T follicular helper cell (primary cell): ENCODE measurements around the gene CRACDL.
"Not testable (repeated sequence)": the region's sequence is repeated elsewhere in the genome, so short reads cannot be mapped to it uniquely, and the experiment has no call there.

ENCODE experiments used
- DNase-seq: peaks from one replicate; pipeline ENCODE4 v3.0.0-alpha.2; 2020; ENCODE audit warnings: low read depth

The CRACDL gene

DNA sequence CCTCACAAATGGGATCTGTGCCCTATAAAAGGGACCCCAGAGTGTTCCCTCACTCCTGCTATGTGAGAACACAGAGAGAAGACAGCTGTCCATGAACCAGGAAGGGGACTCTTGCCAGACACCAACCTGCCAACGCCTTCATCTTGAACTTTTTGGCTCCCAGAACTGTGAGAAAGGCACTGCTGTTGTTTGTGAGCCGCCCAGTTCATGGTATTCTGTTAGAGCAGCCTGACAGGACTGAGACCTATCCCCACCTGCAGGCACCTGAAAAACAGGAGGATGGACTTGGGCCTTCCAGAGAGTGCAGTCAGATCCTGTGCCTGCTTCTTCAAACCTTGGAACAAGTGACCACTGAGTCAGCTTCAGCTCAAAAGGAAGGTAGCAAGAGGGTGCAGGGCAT lies 51.4 kb downstream of the CRACDL start:
- no peak for DNase-seq

DNA sequence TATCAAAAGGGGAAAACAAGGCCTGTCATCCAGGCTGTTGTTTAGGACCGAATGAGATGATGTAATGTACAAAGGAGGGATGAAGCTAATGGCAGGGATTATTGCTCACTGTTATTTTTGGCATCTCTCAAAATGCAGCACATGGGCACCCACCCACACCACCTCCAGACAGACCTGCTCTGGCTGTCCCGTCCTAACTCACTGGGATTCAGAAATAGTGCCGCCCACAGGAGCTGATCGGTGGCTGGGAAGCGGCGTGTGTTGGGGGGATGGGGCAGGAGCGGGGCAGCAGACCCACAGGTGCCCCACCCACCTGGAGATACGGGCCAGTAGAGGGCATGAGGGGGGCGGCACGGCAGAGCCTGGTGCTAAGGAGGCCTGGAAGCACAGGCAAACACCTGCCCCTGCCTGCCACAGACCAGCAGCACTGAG lies 52.2 kb downstream of the CRACDL start:
- no peak for DNase-seq

DNA sequence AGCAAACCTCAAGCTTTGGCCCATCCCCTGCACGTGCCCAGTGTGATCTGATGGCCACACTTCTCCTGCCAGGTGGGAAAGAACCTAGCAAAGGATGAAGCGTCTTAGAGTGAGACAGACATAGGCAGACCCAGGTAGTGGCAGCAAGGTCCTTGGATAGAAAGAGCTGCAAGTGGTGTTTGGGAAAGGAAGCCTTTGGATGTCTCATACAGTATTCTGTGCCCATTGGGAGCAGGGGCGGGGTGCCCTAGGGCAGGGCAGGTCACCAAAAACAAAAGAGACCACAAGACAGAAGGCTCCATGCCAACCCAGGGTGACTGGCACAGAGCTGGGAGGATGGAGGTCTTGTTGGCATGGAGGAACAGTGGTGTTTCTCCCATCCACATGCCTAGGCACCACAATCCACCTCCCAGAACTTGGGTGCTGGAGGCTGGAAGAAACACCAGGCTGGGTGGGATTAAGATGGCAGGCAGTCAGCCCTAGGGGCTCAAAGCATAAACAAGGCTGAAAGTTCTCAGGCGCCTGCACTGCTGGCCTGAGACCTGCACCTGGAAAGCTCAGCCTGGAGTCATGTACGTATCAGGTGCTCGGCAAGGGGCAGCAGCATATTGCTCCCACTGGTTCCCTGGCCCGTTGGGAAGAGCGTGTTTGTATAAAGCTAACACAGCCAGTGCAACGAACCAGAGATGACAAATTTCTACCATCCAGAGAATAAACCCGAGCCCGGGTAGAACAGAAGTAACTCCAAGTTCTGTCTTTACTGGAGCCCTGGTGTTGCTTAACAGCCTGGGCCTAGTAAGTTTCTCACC lies 52.9 kb downstream of the CRACDL start:
- no peak for DNase-seq

- no peak for DNase-seq
Observed at GRCh38 chr2:98882368-98882767, 53.7 kb downstream of the CRACDL start.

GRCh38 chr2:98881153-98881650 lies 54.8 kb downstream of the CRACDL start:
- no peak for DNase-seq

DNA sequence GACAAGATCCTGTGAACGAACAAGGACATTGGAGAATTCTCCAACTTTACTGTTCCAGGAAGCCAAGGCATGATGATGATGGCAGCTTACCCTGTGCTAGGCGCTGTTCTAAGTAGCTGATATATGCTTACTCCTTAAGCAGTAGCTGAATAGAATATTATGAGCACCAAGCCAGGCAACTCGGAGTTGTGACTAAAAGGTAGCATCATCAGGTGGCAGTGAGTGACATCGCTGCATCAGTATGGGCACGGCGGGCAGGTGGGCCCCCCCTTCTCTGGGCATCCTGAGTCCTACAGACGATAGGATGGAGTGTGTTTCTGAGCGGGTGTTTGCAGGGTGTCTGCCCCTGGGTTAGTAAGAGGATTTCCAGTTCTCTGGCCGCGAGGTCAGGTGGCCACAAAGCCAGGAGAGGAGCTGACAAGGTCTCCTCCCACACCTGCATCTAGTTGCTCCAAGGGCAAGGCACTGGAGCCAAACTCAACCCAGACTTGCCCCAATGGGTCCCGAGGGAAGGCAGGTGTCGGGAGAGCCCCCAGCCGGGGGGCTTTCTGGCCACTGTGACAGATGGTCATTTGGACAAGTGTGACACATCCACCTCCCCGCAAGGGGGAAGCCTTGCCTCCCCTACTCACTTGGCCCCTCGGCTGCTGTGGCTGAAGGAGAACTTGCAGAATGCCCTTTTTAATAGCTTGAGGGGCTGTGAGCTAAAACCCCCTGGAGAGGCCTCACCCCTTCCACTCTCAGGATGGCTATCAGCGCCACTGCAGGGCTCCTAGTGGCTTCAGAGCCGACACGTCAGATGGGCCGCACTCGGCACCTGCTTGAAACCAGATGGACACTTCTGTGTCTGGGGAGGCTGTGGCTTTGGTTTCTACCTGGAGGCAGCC lies 55.5 kb downstream of the CRACDL start:
- DNase-seq, result no peak

- not testable (repeated sequence) for DNase-seq
Observed at GRCh38 chr2:98877658-98878057, 58.4 kb downstream of the CRACDL start.

DNA sequence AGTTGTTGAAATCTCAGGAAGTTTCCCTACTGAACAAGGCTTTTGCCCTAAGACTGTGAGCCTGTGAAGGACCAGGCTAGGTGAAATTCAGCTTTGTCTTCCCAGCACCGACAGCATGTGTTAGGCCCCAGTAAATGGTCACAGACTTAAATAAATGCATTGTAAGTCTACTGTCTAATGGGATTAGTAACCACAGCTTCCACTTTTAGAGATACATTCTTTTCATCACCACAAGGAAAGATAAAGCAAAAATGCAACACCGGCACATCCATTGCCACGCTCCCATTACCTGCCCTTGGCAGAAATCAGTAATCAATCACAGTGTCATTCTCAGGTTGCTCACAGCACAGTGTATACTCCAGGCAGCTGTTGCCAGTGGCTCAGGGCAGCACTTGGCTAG lies 59.3 kb downstream of the CRACDL start:
- no peak for DNase-seq

DNA sequence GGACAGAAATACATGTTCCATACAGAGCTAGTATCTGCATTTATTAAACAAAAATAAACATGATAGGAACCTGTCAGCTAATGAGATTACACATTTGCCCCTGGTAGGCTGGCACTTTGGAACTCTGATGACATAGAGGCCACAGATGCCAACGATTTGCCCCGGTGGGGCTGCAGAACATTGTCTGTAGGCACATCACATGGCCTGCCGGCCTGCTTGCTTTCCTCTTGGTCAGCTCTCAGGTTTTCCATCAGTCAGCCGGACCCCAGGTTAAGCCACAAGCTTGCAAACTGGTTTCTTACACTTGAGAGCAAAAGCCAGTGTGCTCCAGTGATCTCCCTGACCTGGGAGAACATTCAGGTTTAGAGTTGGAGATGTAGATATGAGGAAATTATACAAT lies 60.3 kb downstream of the CRACDL start:
- DNase-seq, result no peak

DNA sequence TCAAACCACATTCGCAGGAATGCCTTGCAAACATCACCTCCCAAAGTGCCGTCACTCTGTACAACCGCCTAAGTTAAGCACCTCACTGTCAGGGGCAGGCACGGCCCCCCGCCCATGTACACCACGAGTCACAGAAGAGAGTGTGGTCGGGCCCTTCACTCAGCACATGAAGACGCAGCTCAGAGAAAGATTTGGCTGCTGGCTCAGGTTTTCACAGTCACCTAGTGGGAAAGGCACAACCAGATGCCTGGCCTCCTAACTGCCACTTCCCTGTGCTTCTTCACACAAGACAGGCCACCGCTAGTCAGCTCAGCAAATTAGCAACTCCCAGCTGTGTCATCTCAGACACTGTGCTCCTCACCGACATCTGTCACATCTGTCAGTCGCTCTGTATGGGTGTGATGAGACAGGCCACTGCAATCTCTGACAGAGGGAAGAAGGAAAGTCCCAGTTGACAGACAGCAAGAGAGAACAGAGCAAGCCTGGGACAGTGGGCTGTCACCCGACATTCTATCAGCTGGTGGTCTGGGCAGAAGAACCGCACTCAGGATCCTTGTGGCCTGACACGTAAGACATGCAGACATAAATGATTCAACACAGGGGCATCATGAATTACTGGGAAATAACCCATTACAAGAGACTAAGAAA lies 60.8 kb downstream of the CRACDL start:
- DNase-seq, result no peak

GRCh38 chr2:98874186-98874689 lies 61.8 kb downstream of the CRACDL start:
- DNase-seq, result no peak

DNA sequence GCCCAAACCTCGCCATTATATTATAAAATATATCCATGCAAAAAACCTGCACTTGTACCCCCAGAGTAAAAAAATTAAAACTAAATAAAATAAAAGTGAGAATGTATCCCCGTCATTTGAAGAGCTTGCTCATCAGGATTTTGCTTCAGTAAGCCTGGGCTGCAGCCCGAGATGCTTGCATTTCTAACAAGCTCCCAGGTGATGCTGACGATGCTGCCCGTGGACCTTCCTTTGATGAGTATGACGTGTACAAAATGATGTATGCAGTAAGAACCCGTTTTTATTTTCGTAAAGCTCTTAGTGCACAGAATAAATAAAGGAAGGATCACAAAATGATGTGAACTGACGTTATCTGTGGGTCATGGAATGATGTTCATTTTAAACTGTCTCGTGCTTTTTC lies 63.5 kb downstream of the CRACDL start:
- no peak for DNase-seq

- no peak for DNase-seq
Observed at GRCh38 chr2:98871506-98871905, 64.5 kb downstream of the CRACDL start.

DNA sequence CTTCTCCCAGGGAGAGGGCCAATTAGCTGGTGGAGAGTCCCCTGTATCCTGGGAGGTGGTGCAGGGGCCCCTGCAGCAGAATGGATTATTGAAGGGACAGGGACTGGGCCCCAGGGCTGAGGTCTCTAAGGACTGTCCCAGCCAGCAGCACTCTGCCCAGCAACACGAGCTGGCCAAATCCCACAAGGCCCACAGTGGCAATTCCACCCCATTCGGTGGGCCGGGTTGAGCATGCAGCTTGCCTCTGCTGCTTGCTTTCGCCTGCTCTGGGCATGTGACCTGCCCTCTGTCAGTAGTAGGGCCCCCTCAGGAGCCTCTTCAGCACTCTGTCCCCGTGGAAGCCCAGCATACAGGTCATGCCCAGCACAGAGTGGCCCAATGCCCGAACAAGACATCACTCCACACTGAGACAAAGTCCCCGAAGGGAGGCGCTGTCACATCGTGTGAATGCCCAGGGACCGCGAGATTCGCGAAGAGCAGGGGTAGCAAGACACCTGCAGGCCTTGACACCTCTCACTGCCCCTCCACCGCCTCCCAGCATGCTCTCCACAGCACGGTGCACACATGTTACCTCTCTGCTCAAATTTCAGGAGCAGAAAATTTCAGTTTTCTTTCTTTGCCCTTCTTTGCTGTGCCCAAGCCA lies 65.4 kb downstream of the CRACDL start:
- no peak for DNase-seq

DNA sequence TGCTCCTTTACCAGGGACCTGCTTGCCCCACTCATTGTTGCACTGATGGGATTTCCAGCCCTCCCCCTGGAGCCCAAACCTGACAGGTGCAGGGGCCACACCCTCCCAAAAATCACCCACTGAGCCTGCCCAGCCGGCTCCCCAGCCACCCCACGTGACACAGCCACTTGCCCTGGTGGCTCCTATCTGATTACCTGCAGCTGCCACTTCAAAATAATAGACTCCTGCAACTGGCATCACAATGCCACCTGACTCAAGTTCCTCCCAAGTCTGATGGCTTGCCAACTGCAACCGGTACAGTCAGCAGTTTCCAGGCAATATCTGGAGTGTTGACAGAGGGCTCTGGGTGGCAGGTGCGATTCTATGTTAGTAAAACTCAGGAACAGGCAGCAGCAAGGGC lies 66.2 kb downstream of the CRACDL start:
- no peak for DNase-seq

DNA sequence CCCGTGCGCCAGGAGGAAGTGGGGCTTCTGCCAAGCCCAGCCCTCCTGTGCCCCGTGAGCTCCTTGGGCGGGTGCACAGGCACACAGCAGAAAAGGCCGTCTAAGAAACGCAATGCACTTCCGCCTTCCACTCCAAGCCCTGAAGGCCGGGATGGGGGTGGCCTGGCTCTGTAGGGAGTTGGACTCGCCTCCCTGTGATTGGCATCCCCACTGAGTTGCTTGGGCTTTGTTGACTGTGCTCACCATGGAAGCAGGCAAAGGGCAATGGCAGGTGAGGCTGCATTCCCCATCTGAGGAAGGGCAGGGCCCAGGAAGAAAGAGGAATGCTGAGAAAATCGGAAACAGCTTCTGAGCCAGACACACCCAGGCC lies 66.8 kb downstream of the CRACDL start:
- DNase-seq, result no peak

GRCh38 chr2:98868548-98869271 lies 67.3 kb downstream of the CRACDL start:
- DNase-seq, result no peak

GRCh38 chr2:98867539-98868309 lies 68.3 kb downstream of the CRACDL start:
- DNase-seq, result no peak

- DNase-seq, result no peak
Observed at GRCh38 chr2:98866033-98866432, 70.0 kb downstream of the CRACDL start.

GRCh38 chr2:98861601-98862000 lies 74.4 kb downstream of the CRACDL start:
- DNase-seq, result no peak
